Colon (tissue), 2 donors: ENCODE results near the gene CORO7.

Experiments
- FAIRE-seq: peaks from 2 replicates; lab custom pipeline; 2012; peaks lifted over from hg19 to GRCh38; lab: Jason Lieb, UNC
- donor health status: control.
- donor health status: control.

CORO7 gene

GRCh38 chr16:4320571-4321137 is 95.7 kb downstream of the CORO7 start:
- no peak for FAIRE-seq

DNA sequence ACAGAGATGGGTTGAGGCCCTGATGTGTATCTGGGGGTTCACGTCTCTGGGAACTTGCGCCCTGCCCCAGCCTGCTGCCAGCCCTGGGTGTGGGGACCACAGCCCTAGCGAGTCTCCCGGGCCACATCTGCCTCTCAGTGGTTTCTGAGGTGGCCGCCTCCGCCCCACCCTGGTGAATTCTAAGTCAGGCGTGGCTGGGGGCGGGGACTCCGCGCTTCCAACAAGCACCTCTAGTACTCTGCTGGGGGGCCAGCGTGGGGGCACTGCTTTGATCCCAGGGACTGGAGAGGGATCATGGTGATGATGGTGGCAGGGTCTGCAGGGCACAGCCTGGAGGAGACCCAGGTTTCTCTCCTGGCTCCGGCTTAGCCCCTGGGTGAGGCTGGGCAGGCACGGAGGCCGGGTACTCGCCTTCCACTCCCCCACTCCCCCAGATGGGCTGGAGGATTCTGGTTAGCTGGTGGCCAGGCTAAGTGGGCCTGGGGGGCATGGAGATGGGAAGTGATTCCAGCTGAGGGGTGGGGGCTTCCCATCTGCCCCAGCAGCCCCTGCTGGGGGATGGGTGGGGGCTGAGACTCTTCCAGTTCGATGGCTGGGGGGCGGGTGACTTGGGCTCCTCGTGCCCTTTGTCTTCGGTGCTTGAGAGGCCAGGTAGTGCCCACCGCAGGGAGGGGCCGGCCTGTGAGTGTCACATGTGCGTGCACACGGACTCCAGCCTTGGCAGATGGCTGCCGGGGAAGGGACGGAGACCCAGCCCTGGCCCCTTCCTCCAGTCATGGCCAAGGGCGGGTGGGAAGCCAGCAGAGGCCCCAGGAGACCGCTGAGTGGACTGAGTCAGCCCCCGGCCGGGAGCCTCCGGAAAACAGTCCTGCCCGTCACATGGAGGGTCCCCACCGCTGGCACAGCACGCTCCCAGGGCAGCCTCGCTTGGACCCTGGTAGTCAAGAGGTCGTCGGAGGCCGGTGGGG is 96.7 kb downstream of the CORO7 start:
- FAIRE-seq, result no peak

GRCh38 chr16:4318967-4319366 is 97.4 kb downstream of the CORO7 start:
- no peak for FAIRE-seq

GRCh38 chr16:4318451-4318910 is 97.9 kb downstream of the CORO7 start:
- no peak for FAIRE-seq

DNA sequence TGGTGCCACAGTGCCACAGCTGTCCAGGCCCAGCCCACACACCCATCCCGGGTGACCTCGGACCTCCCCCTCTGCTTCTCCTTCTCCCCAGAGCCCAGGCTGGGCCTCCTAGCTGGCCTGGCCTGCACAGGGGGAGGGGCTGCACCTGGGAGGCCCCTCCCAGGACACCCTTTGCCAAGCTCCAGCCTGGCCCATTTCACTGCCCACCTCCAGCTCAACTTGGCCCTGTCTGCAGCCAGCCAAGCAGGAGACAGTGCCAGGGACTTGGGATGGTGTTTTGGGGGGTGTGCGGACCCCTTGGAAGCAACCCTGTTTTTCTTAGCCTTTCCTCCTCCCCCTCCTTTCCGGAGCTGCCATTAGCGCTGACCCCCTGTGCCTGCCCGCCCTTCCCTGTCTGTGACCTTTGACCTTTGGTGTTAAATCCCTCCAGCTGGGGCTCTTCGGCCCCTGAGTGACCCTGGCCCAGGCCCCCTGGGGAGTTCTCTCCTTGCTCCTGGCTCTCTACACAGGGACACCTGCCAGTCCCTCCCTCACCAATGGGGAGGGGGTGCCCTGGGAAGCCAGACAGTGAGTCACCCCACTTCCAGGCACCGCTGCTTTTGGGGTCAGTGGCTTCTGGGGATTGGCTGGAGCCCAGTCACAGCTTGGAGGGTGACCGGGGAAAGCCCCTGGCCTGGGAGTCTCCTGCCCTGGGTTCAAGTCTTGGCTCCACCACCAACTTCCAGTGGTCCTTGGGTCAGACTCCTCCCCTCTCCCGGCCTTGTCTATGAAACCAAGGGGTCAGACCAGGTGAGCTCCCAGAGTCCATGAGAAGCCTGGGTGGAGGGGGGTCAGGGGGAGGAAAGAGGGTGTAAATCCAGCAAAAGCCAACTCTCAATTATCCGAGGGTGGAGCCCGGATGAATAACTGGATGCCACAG is 98.6 kb downstream of the CORO7 start:
- no peak for FAIRE-seq

GRCh38 chr16:4316864-4317531 is 99.4 kb downstream of the CORO7 start:
- no peak for FAIRE-seq

- FAIRE-seq, result no peak
Observed at GRCh38 chr16:4316108-4316863, 100.1 kb downstream of the CORO7 start.

- no peak for FAIRE-seq
Observed at GRCh38 chr16:4315186-4316107, 100.9 kb downstream of the CORO7 start, which contains the start of gene GLIS2. TSS of gene GLIS2 (plus strand) at chr16:4316067. CDS start at chr16:4332281, 16,214 bp downstream.

- no peak for FAIRE-seq
Observed at GRCh38 chr16:4314532-4315185, 101.7 kb downstream of the CORO7 start.

DNA sequence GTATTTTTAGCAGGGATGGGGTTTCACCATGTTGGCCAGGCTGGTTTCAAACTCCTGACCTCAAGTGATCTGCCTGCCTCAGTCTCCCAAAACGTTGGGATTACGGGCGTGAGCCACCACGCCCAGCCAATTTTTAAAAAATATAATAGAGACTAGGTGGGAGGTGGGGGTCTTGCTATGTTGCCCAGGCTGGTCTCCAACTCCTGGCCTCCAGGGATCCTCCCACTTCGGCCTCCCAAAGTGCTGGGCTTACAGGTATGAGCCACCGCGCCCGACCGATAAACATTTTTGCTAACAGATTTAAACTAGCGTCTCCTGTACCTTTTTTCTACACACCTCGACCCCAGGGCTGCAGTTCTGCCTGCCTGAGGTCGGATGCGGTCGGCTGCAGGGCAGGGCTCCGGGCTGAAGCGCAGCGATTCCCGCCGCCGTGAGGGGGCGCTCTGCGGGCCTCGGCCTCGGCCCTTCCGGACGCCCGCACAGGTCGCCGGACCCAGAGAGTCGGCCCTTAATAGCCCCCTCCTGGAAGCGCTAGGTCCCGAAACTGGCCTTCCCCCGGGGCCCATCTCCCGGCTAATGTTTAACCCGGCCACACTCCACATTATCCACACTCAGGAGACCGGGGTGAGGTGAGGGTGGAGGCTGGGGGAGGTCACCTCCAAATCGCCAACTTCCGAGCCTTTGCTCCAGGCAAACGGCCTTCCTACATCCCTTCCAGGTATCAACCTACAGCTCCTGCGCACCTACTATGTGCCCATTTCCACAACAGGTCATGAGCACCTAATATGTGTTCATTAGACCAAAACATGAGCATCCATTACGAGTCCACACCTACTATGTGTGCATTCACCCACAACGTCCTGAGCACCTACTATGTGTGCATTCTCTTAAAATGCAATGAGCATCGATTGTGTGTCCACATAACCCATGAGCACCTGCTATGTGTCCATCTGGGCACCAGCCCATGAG is 102.5 kb downstream of the CORO7 start:
- FAIRE-seq, result no peak

- FAIRE-seq, result no peak
Observed at GRCh38 chr16:4309833-4310266, 106.5 kb downstream of the CORO7 start.

DNA sequence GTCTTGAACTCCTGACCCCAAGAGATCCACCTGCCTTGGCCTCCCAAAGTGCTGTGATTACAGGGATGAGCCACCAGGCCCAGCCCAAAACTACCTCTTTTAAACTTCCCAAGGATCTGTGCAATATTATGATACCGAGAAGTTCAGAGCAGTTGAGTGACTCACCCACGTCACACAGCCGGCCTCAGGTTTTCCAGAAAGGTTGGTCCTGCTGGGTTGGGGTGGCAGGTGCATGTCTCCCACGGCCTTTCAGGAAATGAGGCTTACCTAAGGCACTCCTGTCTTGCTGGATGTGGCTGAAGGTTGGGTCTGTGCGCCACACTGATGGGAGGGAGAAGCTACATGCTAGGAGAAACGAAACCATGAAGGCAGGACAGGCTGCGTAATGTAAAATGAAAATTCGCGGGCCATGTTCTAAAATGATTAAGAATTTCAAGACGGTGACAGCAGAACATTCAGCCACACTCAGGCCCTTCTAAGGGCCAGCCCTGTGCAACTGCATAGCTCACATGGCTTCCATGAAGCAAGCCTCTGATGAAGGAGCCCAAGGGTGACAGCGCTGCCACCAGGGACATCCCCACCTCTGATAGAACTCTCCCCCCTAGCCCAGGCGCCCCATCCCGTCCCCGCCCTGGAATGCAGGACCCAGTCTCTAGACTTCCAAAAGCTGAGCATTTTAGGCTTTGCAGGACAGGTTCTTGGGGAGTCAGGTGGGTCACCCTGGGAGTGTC is 107.1 kb downstream of the CORO7 start:
- no peak for FAIRE-seq

- no peak for FAIRE-seq
Observed at GRCh38 chr16:4307215-4308037, 109.0 kb downstream of the CORO7 start.

DNA sequence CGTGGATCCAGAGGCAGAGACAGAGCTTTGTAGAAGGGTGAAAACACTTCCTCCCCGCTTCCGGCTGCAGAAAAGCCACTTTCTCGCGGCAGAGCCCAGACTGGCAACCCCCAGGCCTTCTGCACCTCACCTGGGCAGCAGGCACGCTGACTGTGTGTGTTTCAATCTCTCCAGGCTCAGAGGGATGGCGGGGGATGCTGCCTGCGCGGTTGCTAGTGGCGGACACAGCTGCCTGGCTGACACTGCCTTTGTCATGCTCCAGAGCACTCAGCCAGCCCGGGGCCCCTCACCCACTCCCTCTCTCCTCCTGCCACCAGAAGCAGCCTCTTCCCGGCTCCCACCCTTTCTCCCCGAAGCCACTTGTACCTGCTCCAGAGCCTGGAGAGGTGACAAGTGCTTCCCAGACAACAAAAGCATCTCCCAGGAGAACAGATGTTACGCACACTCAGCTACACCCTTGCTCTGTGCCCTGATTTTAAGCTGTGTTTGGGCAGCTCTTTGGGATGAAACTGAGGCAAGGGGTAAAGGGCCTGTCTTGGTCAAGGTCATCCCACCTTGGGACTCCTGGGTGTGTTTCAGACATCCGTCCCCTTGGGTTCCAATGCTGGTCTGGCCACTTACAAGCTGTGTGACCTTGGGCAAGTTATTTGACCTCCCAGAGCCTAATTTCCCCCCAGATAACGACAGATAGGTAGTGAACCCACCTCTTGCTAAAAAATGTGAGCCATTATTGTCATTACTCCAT is 109.8 kb downstream of the CORO7 start:
- FAIRE-seq, result no peak
